ENCODE data around the gene LARGE2.

- TF ChIP-seq, protein P1, sequence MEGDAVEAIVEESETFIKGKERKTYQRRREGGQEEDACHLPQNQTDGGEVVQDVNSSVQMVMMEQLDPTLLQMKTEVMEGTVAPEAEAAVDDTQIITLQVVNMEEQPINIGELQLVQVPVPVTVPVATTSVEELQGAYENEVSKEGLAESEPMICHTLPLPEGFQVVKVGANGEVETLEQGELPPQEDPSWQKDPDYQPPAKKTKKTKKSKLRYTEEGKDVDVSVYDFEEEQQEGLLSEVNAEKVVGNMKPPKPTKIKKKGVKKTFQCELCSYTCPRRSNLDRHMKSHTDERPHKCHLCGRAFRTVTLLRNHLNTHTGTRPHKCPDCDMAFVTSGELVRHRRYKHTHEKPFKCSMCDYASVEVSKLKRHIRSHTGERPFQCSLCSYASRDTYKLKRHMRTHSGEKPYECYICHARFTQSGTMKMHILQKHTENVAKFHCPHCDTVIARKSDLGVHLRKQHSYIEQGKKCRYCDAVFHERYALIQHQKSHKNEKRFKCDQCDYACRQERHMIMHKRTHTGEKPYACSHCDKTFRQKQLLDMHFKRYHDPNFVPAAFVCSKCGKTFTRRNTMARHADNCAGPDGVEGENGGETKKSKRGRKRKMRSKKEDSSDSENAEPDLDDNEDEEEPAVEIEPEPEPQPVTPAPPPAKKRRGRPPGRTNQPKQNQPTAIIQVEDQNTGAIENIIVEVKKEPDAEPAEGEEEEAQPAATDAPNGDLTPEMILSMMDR (IDR thresholded peaks at IDR 0.05 in 2 of 3, conservative IDR thresholded peaks at IDR 0.05 in 1 of 3; ENCODE audit: borderline replicate concordance in 1 of 3, insufficient read depth in 1 of 3, low read depth in 2 of 3, low read length in 2 of 3), result no peak
- TF ChIP-seq, protein P2, sequence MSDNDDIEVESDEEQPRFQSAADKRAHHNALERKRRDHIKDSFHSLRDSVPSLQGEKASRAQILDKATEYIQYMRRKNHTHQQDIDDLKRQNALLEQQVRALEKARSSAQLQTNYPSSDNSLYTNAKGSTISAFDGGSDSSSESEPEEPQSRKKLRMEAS (IDR thresholded peaks at IDR 0.05), result no peak
- TF ChIP-seq POLR2A (IDR thresholded peaks at IDR 0.05; ENCODE audit: borderline replicate concordance, extremely low read depth, insufficient read depth, insufficient read length) (no peak), RAD21 (IDR thresholded peaks at IDR 0.05; ENCODE audit: low read depth) (no peak), FOSL1 (IDR thresholded peaks at IDR 0.05; ENCODE audit: low read depth) (no peak), EZH2phosphoT487 (IDR thresholded peaks at IDR 0.05; ENCODE audit: borderline replicate concordance) (no peak), ELF1 (IDR thresholded peaks at IDR 0.05; ENCODE audit: borderline replicate concordance, low read depth) (no peak), POLR2AphosphoS5 (IDR thresholded peaks at IDR 0.05; ENCODE audit: low read depth, low read length) (no peak), SP1 (IDR thresholded peaks at IDR 0.05; ENCODE audit: low read depth) (no peak)
Measured at GRCh38 chr11:45887587-45887986, 34.9 kb upstream of the LARGE2 start.

All from HCT116 (cell line).